Stimulated activated CD8-positive, alpha-beta memory T cell treated with anti-CD3 and anti-CD28 coated beads, Interleukin-12 subunit alpha, Interleukin-12 subunit beta, amount 100 ng/mL, for 4 hours (primary cell): Measurements from ENCODE around the gene ITGAE.

Experiments used
- DNase-seq: peaks from one replicate; pipeline ENCODE4 v3.0.0-alpha.2; 2020; ENCODE audit warnings: low read depth

The ITGAE gene

DNA sequence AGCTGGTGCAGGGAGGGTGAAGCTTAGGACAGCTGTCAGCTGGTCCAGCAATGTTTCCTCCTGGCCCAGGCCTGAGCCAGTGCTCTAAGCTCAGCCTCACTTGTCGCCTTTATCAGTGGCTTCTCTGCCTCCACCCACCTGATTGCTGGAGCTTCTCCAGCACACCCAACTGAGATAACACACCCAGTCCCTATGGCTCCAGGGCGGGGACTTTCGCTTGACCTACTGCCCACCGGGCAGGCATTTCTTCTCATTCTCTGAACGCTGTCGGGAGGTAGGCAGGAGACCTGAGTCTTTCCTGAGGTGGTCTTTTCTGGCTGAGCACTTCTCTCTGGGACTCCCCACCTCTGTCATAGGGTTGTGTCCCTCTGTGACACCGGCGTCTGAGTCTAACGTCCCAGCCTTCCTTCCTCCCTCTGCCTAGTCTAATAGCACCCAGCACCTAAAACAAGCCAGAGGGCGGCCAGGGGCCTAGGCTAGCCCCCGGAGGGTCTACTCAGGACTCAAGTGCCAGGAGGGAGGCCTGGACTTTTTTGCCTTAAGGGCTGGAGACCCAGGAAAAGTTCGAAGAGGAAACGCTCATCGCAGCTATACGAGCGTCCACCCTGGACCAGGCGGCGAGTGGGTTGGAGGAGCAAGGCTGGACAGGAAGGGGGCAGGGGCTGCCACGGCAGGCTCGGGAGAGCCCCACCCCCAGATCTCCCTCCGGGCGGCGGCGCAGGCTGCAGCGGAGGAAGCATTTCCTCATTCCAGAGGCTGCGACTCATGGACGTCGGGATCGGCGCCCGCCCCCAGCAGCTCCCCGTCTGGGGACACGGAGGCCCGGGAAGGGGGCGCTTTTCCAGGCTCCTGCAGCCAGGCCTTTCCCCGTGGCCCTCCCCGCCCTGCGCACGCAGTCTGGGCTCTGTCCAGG, 133.4 kb downstream of the ITGAE start:
- peak; percentile 7 for DNase-seq

DNA sequence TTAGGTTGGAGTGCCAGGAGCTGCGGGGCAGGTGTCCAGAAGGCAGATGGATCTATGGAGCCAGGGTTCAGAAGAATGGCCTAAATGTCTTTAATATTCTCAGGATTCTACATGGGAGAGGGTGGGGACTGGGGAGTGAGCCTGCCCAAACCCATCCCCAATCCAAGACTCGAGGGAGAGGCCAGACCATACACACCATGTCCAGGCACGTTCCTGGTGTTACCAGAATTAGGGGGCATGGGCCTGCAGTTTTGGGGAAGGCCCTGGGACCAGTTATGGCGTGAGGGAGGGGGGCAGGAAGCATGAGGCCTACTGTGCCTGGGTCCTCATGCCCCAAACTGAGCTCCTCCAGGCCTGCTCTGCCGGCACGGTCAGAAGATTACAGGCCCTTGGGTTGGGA, 134.5 kb downstream of the ITGAE start:
- DNase-seq, result no peak

GRCh38 chr17:3665834-3666233, 135.2 kb downstream of the ITGAE start:
- no peak for DNase-seq
